ENCODE data around the gene GPM6B. TPM values are rescaled to one million over a fixed set of nuclear protein-coding genes. Genes with fewer than 3 reads are reported as not detected.

Gene GPM6B
- total RNA-seq, 2 experiments from 2014 or later: not detected

DNA sequence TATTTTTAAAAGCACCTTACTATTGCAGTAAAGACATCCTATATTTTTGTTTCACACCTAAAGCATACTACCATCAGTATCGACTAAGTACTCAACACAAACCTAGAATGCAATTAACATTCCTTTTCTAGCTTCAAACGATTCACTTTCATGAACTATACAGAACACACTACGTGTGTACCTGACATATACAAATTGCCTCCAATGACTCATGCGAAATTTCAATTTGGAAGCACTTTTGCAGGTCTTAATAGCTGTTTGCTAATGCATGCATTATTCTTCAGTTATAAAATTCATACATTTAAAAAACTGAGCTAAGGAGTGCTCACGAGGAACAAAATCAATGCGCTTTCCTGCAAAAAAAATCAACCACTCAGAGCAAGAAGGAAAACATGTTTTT lies 19.7 kb upstream of the GPM6B start:
- ATAC-seq (no peak), DNase-seq (no peak)
- CTCF ChIA-PET: no interaction called here
- Mint-ChIP-seq H3K36me3 (no peaks in the 10 kb centered on the region), H3K27me3 (no peaks in the 10 kb centered on the region), H3K9me3 (ENCODE audit: low read depth) (no peaks in the 10 kb centered on the region), H3K4me3 (no peak overlapping the region), H3K27ac (no peak overlapping the region), H3K4me1 (no peaks in the 10 kb centered on the region)

DNA sequence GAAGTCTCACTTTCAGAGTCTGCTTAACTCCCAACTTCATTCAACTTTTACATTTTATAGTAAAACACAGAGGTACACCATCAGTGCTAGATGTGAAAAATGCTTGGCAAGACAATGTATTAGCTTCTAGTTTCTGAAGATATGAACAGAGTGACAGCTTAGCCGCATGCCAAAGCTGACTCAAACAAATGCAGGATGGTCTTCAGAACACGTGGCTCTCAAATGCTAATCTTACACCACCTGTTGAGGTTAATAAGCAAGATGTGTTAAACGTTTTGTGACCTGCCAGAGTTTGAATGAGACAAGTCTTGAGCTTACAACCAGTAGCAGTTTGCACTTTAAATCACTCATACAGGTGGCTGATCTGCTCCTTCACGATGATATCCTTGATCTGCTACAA lies 18.9 kb upstream of the GPM6B start:
- ATAC-seq: no peak
- CTCF ChIA-PET: no interaction called here
- no peak overlapping the region for H3K27ac Mint-ChIP-seq
- H3K4me1 Mint-ChIP-seq: no peaks in the 10 kb centered on the region
- H3K36me3 Mint-ChIP-seq: no peaks in the 10 kb centered on the region
- no peaks in the 10 kb centered on the region for H3K9me3 Mint-ChIP-seq (ENCODE audit: low read depth)
- no peaks in the 10 kb centered on the region for H3K27me3 Mint-ChIP-seq
- DNase-seq: no peak
- H3K4me3 Mint-ChIP-seq: no peak overlapping the region

DNA sequence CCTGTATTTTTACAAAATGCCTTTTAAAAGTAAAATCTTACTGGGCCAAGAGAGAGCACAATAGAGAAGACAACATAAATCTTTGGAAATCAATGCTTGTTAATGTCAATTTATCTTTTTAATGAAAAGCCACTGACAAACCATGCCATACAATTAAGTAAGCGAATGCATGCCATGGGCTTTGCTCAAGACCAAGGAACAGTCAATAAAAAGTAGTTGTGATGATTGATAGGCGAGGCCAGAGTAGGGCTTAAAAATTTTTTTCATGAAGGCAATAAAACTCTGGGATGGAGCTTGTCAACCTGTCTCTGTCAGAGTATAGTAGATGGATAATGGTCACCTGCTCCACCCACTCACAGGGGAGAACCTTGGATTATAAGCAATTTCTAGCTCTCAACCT lies 17.5 kb upstream of the GPM6B start:
- ATAC-seq: no peak
- H3K4me1 Mint-ChIP-seq: no peaks in the 10 kb centered on the region
- no peaks in the 10 kb centered on the region for H3K9me3 Mint-ChIP-seq (ENCODE audit: low read depth)
- no peak overlapping the region for H3K4me3 Mint-ChIP-seq
- no peaks in the 10 kb centered on the region for H3K36me3 Mint-ChIP-seq
- no peaks in the 10 kb centered on the region for H3K27me3 Mint-ChIP-seq
- H3K27ac Mint-ChIP-seq: no peak overlapping the region
- DNase-seq: no peak
- CTCF ChIA-PET: no interaction called here

DNA sequence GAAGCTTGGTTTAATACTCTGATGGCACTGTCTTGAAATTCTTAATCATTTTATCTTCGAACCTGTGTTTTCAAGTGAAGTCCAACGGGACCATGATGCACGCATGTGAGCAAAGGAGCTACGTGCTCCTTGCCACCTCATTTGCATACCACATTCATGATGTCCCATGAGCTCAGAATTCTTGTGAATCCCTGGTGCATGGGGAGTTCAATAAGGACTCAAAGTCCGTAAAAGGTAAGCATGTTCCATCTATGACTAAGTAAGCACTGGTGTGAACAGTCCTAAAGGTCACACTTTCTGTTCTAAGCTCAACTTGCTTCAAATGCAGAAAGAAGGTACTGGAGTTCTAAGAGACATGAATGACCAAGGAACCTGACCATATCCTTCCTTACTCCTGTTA lies 13.1 kb upstream of the GPM6B start:
- H3K36me3 Mint-ChIP-seq: no peaks in the 10 kb centered on the region
- H3K27ac Mint-ChIP-seq: no peak overlapping the region
- CTCF ChIA-PET: interaction anchor here (0.7 kb wide), 1 partner anchor 10 kb away, joined by 3 read pairs; no protein-coding TSS in a partner anchor
- H3K27me3 Mint-ChIP-seq: no peaks in the 10 kb centered on the region
- no peaks in the 10 kb centered on the region for H3K4me1 Mint-ChIP-seq
- ATAC-seq: no peak
- no peaks in the 10 kb centered on the region for H3K9me3 Mint-ChIP-seq (ENCODE audit: low read depth)
- no peak for DNase-seq
- H3K4me3 Mint-ChIP-seq: no peak overlapping the region

DNA sequence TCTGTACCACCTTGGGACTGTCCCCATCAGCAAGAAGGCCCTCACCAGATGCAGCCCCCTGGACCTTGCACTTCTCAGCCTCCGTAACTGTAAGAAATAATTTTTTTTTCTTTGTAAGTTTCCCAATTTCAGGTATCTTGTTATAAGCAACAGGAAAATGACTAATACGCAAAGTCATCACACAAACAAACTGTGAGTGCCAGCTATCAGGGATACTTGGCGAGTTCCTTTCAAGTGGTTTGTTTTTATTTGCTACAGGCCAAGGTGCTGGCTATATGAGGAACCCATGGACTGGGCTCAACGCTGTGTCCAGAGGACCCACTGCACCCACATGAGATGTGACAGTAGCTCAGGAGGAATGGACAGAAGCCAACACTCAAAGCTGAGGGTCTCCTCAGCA lies 11.5 kb upstream of the GPM6B start:
- CTCF ChIA-PET: no interaction called here
- Mint-ChIP-seq H3K4me3 (no peak overlapping the region), H3K36me3 (no peaks in the 10 kb centered on the region), H3K9me3 (ENCODE audit: low read depth) (no peaks in the 10 kb centered on the region), H3K27ac (no peak overlapping the region), H3K4me1 (no peaks in the 10 kb centered on the region), H3K27me3 (no peaks in the 10 kb centered on the region)
- ATAC-seq: no peak
- DNase-seq: no peak

DNA sequence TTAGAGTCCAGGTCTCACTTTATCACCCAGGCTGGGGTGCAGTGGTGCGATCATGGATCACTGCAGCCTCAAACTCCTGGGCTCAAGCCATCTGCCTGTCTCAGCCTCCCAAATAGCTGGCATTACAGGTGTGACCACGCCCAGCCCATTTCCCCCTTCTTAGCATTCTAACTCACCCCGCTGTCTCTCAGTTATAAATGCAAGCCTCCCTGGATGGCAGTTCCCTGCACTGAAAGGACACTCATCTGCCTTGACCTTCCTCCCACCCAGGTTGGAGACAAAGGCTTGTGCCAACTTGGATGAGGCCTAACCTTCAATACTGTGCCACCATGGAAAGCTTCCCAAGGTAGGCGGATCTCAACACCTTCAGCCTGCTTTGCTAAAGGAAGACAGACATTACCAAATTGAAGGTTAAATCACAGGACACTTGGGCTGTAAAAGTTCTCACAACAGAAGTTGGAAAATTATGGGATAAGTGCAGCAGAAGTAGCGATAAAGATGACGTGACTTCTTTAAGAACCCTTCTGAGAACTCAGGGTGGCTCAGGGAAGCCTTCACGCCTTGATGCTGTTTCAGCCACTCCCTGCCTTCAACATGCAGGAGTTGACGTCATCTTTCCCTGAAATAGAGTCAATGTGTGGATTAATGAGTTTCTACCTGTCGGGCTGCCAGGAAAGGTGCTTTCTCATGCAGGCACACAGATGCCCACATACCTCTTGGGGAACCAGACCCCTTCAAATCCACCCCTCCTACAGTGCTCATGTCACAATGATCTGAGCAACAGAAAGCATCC lies 10.6 kb upstream of the GPM6B start:
- H3K4me1 Mint-ChIP-seq: no peaks in the 10 kb centered on the region
- CTCF ChIA-PET: no interaction called here
- no peak for ATAC-seq
- H3K27me3 Mint-ChIP-seq: no peaks in the 10 kb centered on the region
- H3K27ac Mint-ChIP-seq: no peak overlapping the region
- no peak for DNase-seq
- H3K9me3 Mint-ChIP-seq (ENCODE audit: low read depth): no peaks in the 10 kb centered on the region
- no peaks in the 10 kb centered on the region for H3K36me3 Mint-ChIP-seq
- no peak overlapping the region for H3K4me3 Mint-ChIP-seq

DNA sequence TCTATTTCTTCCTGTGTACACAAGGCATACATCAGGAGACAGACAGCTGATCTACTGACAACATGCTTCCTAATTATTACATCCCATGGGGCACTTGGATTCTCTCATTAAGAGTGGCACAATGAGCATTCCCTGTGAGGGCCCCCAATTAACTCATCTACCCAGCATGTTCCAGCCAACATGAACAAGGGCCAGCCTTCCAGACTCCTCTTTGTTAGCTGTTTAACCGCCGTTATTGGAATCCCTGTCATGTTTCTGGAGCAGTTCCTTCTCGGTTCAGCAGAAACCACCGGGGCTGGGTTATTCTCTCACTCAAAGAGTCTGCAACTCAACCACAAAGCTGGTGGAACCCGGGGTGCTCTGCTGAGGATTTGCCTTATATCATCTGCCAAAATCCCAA lies 9.9 kb upstream of the GPM6B start:
- ATAC-seq (no peak), DNase-seq (no peak)
- H3K36me3 Mint-ChIP-seq: no peaks in the 10 kb centered on the region
- H3K9me3 Mint-ChIP-seq (ENCODE audit: low read depth): no peaks in the 10 kb centered on the region
- H3K27me3 Mint-ChIP-seq: no peaks in the 10 kb centered on the region
- H3K4me3 Mint-ChIP-seq: no peak overlapping the region
- H3K4me1 Mint-ChIP-seq: no peaks in the 10 kb centered on the region
- H3K27ac Mint-ChIP-seq: no peak overlapping the region
- CTCF ChIA-PET: no interaction called here

DNA sequence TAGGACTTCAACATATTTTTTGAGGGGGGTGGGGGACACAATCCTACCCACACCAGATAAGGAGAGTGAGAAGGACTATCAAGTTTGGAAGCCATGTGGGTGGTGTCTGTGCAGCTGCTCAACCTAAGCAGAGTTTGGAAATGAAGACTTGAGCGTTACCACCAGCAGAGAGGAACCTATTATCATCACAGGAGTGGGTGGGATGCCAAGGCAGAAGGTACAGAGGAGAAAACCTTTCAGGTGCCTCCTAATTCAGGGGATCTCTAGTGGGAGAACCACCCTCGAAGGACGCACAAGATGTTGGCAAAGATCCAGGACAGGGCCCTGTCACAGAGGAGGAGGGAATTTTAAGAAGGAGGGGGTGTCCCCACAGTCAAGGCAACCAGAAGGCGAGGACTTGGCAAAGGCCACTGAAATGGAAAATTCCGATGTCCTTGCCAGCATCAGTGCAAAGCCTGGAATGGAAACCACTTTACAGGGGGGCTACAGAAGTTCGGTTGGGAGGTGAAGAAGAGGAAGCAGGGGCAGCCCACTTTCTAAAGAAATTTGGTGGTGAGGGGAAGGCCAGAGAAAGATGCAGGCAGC lies 8.4 kb upstream of the GPM6B start:
- H3K36me3 Mint-ChIP-seq: no peaks in the 10 kb centered on the region
- H3K4me1 Mint-ChIP-seq: no peaks in the 10 kb centered on the region
- no peaks in the 10 kb centered on the region for H3K9me3 Mint-ChIP-seq (ENCODE audit: low read depth)
- no peak overlapping the region for H3K4me3 Mint-ChIP-seq
- DNase-seq (no peak), ATAC-seq (no peak)
- CTCF ChIA-PET: no interaction called here
- H3K27me3 Mint-ChIP-seq: no peaks in the 10 kb centered on the region
- no peak overlapping the region for H3K27ac Mint-ChIP-seq

DNA sequence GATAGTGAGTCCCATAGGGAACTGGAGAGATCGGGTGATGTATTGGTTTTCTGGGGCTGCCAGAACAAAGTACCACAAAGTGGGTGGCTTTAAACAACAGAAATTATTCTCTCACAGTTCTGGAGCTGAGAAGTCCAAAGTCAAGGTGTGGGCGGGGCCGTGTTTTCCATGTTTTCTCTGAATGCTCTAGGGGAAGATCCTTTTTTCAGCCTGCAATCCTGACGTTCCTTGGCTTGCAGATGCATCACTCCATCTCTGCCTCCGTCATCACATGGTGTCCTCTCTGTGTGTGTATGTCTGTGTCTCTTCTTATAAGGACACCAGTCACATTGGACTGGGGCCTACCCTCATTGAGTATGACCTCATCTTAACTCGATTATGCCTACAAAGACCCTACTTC lies 7.9 kb upstream of the GPM6B start:
- CTCF ChIA-PET: no interaction called here
- ATAC-seq: no peak
- Mint-ChIP-seq H3K27ac (no peak overlapping the region), H3K9me3 (ENCODE audit: low read depth) (no peaks in the 10 kb centered on the region), H3K36me3 (no peaks in the 10 kb centered on the region), H3K4me1 (no peaks in the 10 kb centered on the region), H3K27me3 (peaks cover 4% of the 10 kb centered on the region), H3K4me3 (no peak overlapping the region)
- DNase-seq: no peak

DNA sequence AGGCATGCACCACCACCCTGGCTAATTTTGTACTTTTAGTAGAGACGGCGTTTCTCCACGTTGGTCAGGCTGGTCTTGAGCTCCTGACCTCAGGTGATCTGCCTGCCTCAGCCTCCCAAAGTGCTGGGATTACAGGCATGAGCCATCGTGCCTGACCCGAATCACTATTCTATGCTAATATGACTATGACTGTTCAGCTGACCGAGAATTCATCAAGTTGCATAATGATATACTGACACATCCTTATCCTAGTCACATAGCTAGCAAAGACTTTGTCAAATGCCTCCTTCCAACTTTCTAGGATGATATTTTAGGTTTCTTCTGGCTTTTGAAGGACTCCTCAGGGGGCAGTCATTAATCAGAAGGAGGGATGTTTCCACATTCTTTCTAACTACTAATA lies 4.8 kb upstream of the GPM6B start:
- H3K4me1 Mint-ChIP-seq: no peaks in the 10 kb centered on the region
- H3K27me3 Mint-ChIP-seq: peaks cover 4% of the 10 kb centered on the region
- no peaks in the 10 kb centered on the region for H3K9me3 Mint-ChIP-seq (ENCODE audit: low read depth)

DNA sequence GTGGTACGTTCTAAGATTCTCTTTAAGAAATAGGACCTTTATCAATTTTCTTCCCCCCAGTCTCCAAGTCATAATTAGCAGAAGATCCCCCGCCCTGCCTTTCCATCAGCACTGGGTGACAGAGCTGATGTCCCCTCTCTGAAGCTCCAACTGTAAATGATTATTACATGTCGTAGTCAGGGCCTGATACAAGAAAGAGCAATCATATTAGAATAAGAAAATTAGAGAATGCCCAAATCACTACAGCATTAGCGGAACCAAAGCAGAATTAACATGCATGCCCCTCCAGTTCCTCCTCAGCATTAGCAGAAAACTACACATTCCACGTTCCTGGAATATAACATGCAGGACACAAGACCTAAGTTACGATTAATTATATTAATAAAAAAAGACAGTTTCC lies 717 bp downstream of the GPM6B start:
- Mint-ChIP-seq H3K9me3 (ENCODE audit: low read depth) (no peaks in the 10 kb centered on the region), H3K4me3 (no peak overlapping the region), H3K27ac (no peak overlapping the region), H3K4me1 (no peaks in the 10 kb centered on the region), H3K36me3 (no peaks in the 10 kb centered on the region), H3K27me3 (peaks cover 26% of the 10 kb centered on the region)
- CTCF ChIA-PET: no interaction called here
- DNase-seq: no peak
- no peak for ATAC-seq

More for the DNA sequence above, 4.8 kb upstream of the GPM6B start:
- H3K36me3 Mint-ChIP-seq: no peaks in the 10 kb centered on the region
- CTCF ChIA-PET: no interaction called here
- no peak for ATAC-seq
- H3K27ac Mint-ChIP-seq: no peak overlapping the region
- H3K4me3 Mint-ChIP-seq: no peak overlapping the region
- DNase-seq: no peak

DNA sequence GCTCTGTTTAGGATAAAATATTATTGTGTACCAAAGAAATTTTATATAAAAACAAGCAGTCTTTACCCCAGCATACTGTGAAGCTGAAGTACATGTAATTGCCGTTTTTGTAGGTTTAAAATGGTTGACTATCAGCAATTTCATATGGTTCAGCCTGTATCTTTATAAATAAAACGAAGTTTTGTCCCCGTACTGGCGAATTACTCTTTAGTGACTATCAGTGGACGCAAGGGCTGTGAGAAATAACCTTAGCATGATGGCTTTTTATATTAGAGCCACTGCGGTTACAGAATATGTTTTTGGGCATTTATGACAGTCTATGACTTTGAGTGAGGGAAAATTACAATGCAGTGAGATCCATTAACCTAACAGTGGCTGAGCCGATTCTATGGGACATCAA lies 1.2 kb downstream of the GPM6B start:
- no peaks in the 10 kb centered on the region for H3K9me3 Mint-ChIP-seq (ENCODE audit: low read depth)
- H3K27me3 Mint-ChIP-seq: peaks cover 26% of the 10 kb centered on the region
- no peak for DNase-seq
- H3K4me3 Mint-ChIP-seq: no peak overlapping the region
- H3K4me1 Mint-ChIP-seq: no peaks in the 10 kb centered on the region
- no peak for ATAC-seq
- no peak overlapping the region for H3K27ac Mint-ChIP-seq
- H3K36me3 Mint-ChIP-seq: no peaks in the 10 kb centered on the region
- CTCF ChIA-PET: no interaction called here

DNA sequence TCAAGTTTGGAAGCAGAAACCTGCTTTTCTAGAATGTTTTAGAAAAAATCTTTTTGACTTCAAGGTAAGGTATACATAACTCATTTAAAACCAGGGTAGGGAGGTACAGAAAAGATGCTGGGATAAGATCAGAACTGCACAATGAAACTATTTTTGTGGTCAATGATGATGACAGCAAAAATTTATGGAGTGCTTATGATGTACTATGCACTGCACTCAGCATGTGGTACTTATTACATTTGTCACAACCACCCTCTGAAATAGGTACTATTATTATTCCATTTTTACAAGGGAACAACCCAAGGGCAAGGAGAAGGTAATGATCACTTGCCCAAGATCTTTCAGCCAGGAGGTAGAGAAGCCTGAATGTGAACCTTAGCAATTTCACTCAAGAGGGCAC lies 8.0 kb downstream of the GPM6B start:
- DNase-seq (no peak), ATAC-seq (no peak)
- H3K27ac Mint-ChIP-seq: no peak overlapping the region
- H3K4me1 Mint-ChIP-seq: no peaks in the 10 kb centered on the region
- no peak overlapping the region for H3K4me3 Mint-ChIP-seq
- CTCF ChIA-PET: no interaction called here
- peaks cover 25% of the 10 kb centered on the region for H3K27me3 Mint-ChIP-seq
- H3K9me3 Mint-ChIP-seq (ENCODE audit: low read depth): no peaks in the 10 kb centered on the region
- H3K36me3 Mint-ChIP-seq: no peaks in the 10 kb centered on the region

DNA sequence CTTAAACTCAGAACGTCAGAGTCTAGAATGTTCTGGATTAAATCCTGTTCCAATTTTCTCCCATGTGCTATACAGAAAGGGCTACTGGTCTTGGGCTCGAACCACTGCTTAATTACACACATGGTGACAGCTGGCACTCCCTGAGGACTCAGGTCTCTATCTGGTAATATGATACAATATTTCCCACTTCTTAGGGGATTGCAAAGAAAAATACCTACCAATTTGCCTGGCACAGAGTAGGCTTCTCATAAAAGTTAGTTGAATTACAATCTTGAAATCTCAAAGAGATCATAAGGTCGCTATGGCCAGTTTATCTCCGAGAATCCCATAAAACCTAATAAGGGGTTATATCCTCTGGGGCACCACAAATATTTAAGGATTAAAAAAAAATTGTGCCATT lies 8.6 kb downstream of the GPM6B start:
- no peaks in the 10 kb centered on the region for H3K9me3 Mint-ChIP-seq (ENCODE audit: low read depth)
- DNase-seq: no peak
- peaks cover 26% of the 10 kb centered on the region for H3K27me3 Mint-ChIP-seq
- H3K27ac Mint-ChIP-seq: no peak overlapping the region
- H3K36me3 Mint-ChIP-seq: no peaks in the 10 kb centered on the region
- H3K4me3 Mint-ChIP-seq: no peak overlapping the region
- H3K4me1 Mint-ChIP-seq: no peaks in the 10 kb centered on the region
- no peak for ATAC-seq
- CTCF ChIA-PET: no interaction called here
